NB4 (cell line): ENCODE measurements around the gene DTX3.
"Not testable (repeated sequence)": the region's sequence is repeated elsewhere in the genome, so short reads cannot be mapped to it uniquely, and the experiment has no call there.

Source experiments
- DNase-seq: peaks from one replicate; pipeline ENCODE4 v3.0.0; 2010; ENCODE audit warnings: low read depth
- H3K4me3 ChIP-seq: one replicate; pipeline ENCODE4 v1.5.1; 2011; ENCODE audit warnings: mild to moderate bottlenecking, low read depth, low read length, moderate library complexity
- CTCF ChIP-seq: IDR thresholded peaks from one replicate; pipeline ENCODE4 v1.5.1; 2012; ENCODE audit warnings: low read depth, low read length
- MAX ChIP-seq: IDR thresholded peaks from 2 replicates; pipeline ENCODE4 v1.6.1; 2011; ENCODE audit warnings: low read depth, low read length
- MYC ChIP-seq: IDR thresholded peaks from 2 replicates; pipeline ENCODE4 v1.6.1; 2011; ENCODE audit warnings: low read depth, low read length
- POLR2A ChIP-seq: IDR thresholded peaks from 2 replicates; pipeline ENCODE4 v1.6.1; 2011; ENCODE audit warnings: mild to moderate bottlenecking; ENCODE audit not compliant: insufficient read length; ENCODE audit errors: extremely low read depth

The DTX3 gene

GRCh38 chr12:57564178-57564740 lies 40.4 kb upstream of the DTX3 start:
- no peak for DNase-seq
- no peak overlapping the region for H3K4me3 ChIP-seq
- TF ChIP-seq POLR2A, result no peak
- TF ChIP-seq MYC, result no peak
- TF ChIP-seq CTCF, result no peak

GRCh38 chr12:57568838-57569237 lies 35.8 kb upstream of the DTX3 start:
- H3K4me3 ChIP-seq, result no peak overlapping the region
- DNase-seq, result no peak
- TF ChIP-seq MYC, result no peak
- TF ChIP-seq POLR2A, result no peak
- TF ChIP-seq MAX, result no peak
- TF ChIP-seq CTCF, result no peak

GRCh38 chr12:57569858-57570257 lies 34.8 kb upstream of the DTX3 start:
- no peak for DNase-seq
- H3K4me3 ChIP-seq, result no peak overlapping the region
- TF ChIP-seq MAX (no peak), MYC (no peak), POLR2A (no peak), CTCF (no peak)

- DNase-seq, H3K4me3 ChIP-seq: not testable (repeated sequence)
These were observed 34.2 kb upstream of the DTX3 start for GRCh38 chr12:57570438-57570837.

- DNase-seq, result no peak
- H3K4me3 ChIP-seq, result no peak overlapping the region
- no peak for TF ChIP-seq CTCF
- no peak for TF ChIP-seq MYC
- no peak for TF ChIP-seq POLR2A
- TF ChIP-seq MAX, result no peak
These were observed 32.5 kb upstream of the DTX3 start for GRCh38 chr12:57571926-57572762.

- no peak for DNase-seq
- TF ChIP-seq MAX (no peak), MYC (no peak), CTCF (no peak), POLR2A (no peak)
These were observed 29.8 kb upstream of the DTX3 start for GRCh38 chr12:57574795-57575194.

More at GRCh38 chr12:57574795-57575194, 29.8 kb upstream of the DTX3 start:
- H3K4me3 ChIP-seq, result no peak overlapping the region
